ENCODE results near the gene ZC3H13. TPM values are rescaled to one million over a fixed set of nuclear protein-coding genes. Genes with fewer than 3 reads are reported as not detected.

Gene ZC3H13
- total and polyA plus RNA-seq, 2 of the 8 experiments (the other 6 are each of a cell fraction or from before 2014, with no cell fraction given) = 5.1 to 57.8 TPM

GRCh38 chr13:45930177-45930576 is 122.4 kb downstream of the ZC3H13 start:
- DNase-seq (ENCODE audit: low read depth in 1 of 2, low spot score in 2 of 2) = no peak
- WGBS, 2 experiments (ENCODE audit: extremely low coverage in 1 of 2, insufficient coverage in 1 of 2, insufficient read length in 1 of 2, insufficient replicate concordance in 2 of 2, low coverage in 1 of 2, low lambda C conversion rate in 2 of 2, missing lambda C conversion rate in 1 of 2) = 87% methylated on average over 7 of the region's 7 CpGs; no CpG with 5 or more reads in 1 of the 2 experiments
- H2AFZ ChIP-seq (ENCODE audit: low read length) = no peak overlapping the region

More at GRCh38 chr13:45930177-45930576, 122.4 kb downstream of the ZC3H13 start:
- H3K4me3 ChIP-seq (ENCODE audit: extremely low read depth in 1 of 4, insufficient read depth in 2 of 4, low read depth in 3 of 4, low read length in 4 of 4) = no peak overlapping the region
- no peak overlapping the region for H4K91ac ChIP-seq (replicated peaks; ENCODE audit: insufficient read length, low read length)
- no peak overlapping the region for H3K27ac ChIP-seq (ENCODE audit: low read depth, low read length)
- H3K36me3 ChIP-seq (ENCODE audit: control insufficient read depth in 2 of 4, insufficient read depth in 4 of 4, low read length in 3 of 4) = no peaks in the 10 kb centered on the region
- no peak overlapping the region for H3K14ac ChIP-seq (ENCODE audit: insufficient read length)
- no peaks in the 10 kb centered on the region for H3K9me3 ChIP-seq (ENCODE audit: insufficient read depth in 2 of 2, low read depth in 1 of 2, low read length in 1 of 2)
- FAIRE-seq = no peak
- no peaks in the 10 kb centered on the region for H3K27me3 ChIP-seq (replicated peaks in 1 of 4; ENCODE audit: control insufficient read depth in 3 of 4, extremely low read depth in 1 of 4, insufficient read depth in 3 of 4, low read length in 3 of 4)
- H3K18ac ChIP-seq (ENCODE audit: extremely low read depth, low read length) = no peak overlapping the region
- H4K5ac ChIP-seq (ENCODE audit: insufficient read length, low read depth, low read length) = no peak overlapping the region
- no peak for TF ChIP-seq BRCA1 (IDR thresholded peaks at IDR 0.05; ENCODE audit: low read depth, low read length)
- TF ChIP-seq PHF8 (conservative IDR thresholded peaks at IDR 0.05; ENCODE audit: low read depth, low read length) = no peak
- TF ChIP-seq SRF (IDR thresholded peaks at IDR 0.05; ENCODE audit: low read depth, low read length) = no peak
- no peak for TF ChIP-seq SP2 (IDR thresholded peaks at IDR 0.05; ENCODE audit: low read length)
- no peak for TF ChIP-seq KDM4A (IDR thresholded peaks at IDR 0.05; ENCODE audit: low read depth, low read length, severe bottlenecking)
- TF ChIP-seq TAF7 (optimal IDR thresholded peaks at IDR 0.05; ENCODE audit: borderline replicate concordance, low read depth, low read length) = no peak
- no peak overlapping the region for H2BK15ac ChIP-seq (ENCODE audit: low read length)
- H4K20me1 ChIP-seq (replicated peaks in 1 of 2; ENCODE audit: control insufficient read depth in 1 of 2, insufficient read depth in 2 of 2, low read length in 2 of 2) = no peaks in the 10 kb centered on the region
- H3K23me2 ChIP-seq (ENCODE audit: low read depth, low read length) = no peaks in the 10 kb centered on the region; the same call in 1 of the 2 replicates
- no peak overlapping the region for H3K9ac ChIP-seq (replicated peaks in 1 of 4; ENCODE audit: extremely low read depth in 1 of 4, low read depth in 3 of 4, low read length in 3 of 4)
- no peak overlapping the region for H2BK20ac ChIP-seq (ENCODE audit: low read length)
- no peak overlapping the region for H3K23ac ChIP-seq (ENCODE audit: insufficient read length)
- no peak overlapping the region for H3K4ac ChIP-seq (replicated peaks; ENCODE audit: insufficient read length, low read depth, low read length)
- H3K79me1 ChIP-seq (ENCODE audit: low read depth, low read length) = no peaks in the 10 kb centered on the region
- no peak overlapping the region for H2BK5ac ChIP-seq (ENCODE audit: low read depth, low read length)
- no peak overlapping the region for H2AK5ac ChIP-seq (ENCODE audit: low read depth, low read length)
- H4K8ac ChIP-seq (ENCODE audit: extremely low read depth, insufficient read depth, low read length) = no peak overlapping the region
- ChIA-PET POLR2A (ENCODE audit: partially characterized antibody) (no interaction called here), CTCF (ENCODE audit: partially characterized antibody) (interaction anchor here (1.1 to 1.3 kb wide), 3 partner anchors 13 to 20 kb away, joined by 3 to 4 read pairs (median 3); no protein-coding TSS in a partner anchor)
- H2BK120ac ChIP-seq (replicated peaks; ENCODE audit: low read depth, low read length) = no peak overlapping the region
- no peak overlapping the region for H3K56ac ChIP-seq (replicated peaks; ENCODE audit: insufficient read length, low read depth, low read length)
- H3K79me2 ChIP-seq (ENCODE audit: control insufficient read depth in 1 of 2, insufficient read depth in 2 of 2, low read length in 2 of 2) = no peaks in the 10 kb centered on the region
- H2BK12ac ChIP-seq (ENCODE audit: low read depth, low read length) = no peak overlapping the region
- no peak overlapping the region for H3K4me2 ChIP-seq (ENCODE audit: insufficient read depth in 1 of 2, low read depth in 2 of 2, low read length in 2 of 2)
- no peaks in the 10 kb centered on the region for H3K4me1 ChIP-seq (replicated peaks in 1 of 4; ENCODE audit: control insufficient read depth in 3 of 4, insufficient read depth in 4 of 4, low read length in 3 of 4)

Data from H1 (cell line).